HG03196 (cell line): Measurements from ENCODE around the gene ST8SIA5.
A peak's percentile ranks its signal among the peaks of the same experiment; 100 is the strongest.
"Not testable (repeated sequence)": the region's sequence is repeated elsewhere in the genome, so short reads cannot be mapped to it uniquely, and the experiment has no call there.

Source experiments
- ATAC-seq: cut with Tn5 transposase; IDR thresholded peaks from one replicate; pipeline ENCODE4 v1.9.1; 2021; ENCODE audit not compliant: unreplicated experiment

ST8SIA5 gene

DNA sequence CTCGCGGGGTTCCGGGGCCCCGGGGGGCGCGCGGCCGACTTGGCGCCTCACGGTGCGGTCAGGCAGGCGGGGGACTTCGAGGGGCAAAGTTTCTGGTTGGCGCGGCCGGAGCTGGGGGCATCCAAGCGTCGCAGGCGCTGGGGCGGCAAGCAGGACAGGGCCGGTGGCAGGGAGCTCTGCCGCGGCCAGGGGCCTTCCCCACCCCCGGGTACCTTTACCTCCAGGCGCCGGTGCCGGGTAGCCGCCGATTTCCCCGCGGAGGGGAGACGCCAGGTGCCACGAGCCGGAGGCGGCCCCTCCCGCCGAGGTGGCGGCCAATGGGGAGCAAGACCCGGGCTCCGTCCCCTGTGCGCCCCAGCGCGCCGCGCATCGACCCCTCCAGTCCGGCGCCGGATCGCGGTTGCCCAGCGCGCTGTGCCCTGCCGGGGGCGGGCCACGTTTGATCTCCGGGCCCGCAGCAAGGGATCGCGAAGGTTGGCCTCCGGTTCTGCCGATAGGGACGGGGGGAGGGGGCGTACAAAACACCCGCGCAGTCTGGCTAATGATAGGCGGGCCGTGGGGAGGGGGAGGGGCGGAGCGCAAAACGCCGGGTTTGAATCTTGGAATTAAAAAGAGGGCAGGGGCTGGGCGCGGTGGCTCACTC, at the start of gene ST8SIA5:
Gene ST8SIA5 (minus strand): TSS at position 495 of the 643 bp plus-strand sequence. CDS start 545 bp downstream, outside the sequence.
- ATAC-seq: peak; percentile 42

DNA sequence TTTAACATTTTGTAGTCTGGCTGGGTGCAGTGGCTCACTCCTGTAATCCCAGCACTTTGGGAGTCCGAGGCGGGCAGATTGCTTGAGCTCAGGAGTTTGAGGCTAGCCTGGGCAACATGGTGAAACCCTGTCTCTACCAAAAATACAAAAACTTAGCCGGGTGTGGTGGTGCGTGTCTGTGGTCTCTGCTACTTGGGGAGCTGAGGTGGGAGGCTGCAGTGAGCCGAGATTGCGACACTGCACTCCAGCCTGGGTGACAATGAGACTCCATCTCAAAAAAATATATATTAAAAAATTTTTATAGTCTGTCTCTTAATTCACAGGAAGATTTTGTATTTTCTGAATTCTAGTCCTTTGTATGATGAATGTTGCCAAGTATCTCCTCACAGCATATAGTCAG, 39.1 kb upstream of the ST8SIA5 start:
- ATAC-seq: not testable (repeated sequence)

DNA sequence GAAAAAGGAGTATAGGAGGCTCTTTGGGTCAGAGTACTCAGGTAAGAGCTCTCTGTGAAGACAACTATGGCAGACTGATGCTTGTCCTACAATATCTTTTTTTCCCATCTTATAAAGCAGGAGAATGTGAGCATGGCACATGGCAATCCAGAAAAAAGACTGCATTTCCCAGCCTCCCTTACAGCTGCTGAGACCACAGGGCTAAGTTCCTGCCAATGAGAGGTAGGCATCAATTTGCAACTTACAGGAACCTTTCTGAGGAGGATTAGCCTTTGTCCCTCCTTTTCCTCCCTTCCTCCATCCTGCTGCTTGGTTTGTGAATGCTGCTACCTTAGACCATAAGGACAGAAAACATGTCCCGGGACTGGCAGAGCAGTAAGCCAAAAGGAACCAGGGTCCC, 37.8 kb upstream of the ST8SIA5 start:
- ATAC-seq: no peak

- ATAC-seq: no peak
Observed at GRCh38 chr18:46793565-46793964, 36.7 kb upstream of the ST8SIA5 start.

- no peak for ATAC-seq
Observed at GRCh38 chr18:46789088-46789487, 32.2 kb upstream of the ST8SIA5 start.

DNA sequence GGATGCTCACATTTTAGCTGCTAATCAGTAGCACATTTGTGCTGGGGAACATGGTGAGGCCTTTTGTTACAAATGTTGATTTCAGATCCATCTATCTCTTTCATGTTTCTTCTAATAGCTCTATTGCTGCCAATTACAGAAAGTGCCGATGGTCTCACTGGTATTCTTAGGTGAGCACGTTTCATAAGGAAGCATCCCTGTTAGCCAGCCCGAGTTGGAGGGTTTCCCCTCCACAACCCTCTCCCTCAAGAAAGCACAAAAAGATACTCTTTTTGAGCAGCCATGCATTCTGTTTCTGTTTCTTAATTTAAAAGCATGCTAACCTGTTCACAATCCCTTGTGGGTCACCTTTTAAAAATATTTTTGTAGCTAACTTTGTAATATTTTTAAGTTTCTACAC, 30.8 kb upstream of the ST8SIA5 start:
- ATAC-seq: no peak

DNA sequence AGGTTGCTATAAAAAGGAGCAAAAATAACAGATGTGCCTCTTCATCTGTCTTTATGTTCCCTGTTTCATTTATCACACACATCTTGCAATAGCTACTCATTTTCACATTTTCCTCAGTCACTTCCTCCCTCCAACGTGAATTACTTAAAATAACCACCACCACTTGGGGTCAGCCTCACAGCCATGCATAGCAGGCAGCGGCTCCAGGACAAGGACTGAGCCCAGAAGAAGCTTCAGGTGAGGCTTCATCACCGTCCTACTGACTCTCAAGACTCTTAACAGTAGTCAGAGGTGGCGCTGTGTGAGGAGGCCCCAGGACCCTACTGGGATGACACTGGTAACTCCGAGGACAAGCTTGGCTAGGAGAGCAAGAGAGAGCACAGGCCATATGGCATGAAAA, 15.5 kb upstream of the ST8SIA5 start:
- ATAC-seq: no peak

GRCh38 chr18:46771141-46771540, 14.3 kb upstream of the ST8SIA5 start:
- ATAC-seq: no peak

GRCh38 chr18:46770708-46771107, 13.9 kb upstream of the ST8SIA5 start:
- no peak for ATAC-seq

DNA sequence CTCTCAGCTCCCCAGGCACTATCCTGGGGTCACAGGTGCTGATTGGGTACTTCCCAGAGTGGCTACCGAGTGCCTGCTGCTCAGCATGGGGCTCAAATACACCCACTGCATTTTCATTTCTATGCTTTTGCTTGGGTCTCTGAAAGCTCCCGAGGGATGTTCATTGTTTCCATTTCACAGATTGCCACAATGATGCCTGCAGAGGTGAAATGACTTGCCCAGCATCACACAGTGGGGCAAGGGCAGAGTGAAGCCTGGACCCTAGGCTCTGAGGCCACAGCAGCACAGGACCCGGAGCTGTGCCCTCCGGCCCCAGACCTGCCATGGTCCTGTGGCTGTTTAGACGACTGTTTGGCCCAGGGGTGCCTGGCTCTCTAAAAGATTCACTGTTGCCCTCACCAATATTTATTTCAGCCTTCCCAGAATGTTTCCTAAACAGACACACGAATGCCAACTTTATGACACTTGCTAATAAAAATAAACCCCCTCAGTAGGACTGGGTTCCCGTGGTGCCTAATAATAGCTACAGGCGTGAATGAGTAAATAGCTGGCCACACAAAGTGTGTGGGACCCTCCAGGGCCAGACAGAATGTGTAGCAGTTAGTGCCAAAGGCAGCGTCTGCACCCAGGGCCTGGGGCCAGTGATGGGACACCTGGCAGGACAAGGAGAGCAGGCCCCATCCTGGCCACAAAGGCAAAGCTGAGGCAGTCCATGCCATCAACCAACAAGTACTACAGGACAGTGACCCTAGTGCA, 11.5 kb upstream of the ST8SIA5 start:
- ATAC-seq: no peak

DNA sequence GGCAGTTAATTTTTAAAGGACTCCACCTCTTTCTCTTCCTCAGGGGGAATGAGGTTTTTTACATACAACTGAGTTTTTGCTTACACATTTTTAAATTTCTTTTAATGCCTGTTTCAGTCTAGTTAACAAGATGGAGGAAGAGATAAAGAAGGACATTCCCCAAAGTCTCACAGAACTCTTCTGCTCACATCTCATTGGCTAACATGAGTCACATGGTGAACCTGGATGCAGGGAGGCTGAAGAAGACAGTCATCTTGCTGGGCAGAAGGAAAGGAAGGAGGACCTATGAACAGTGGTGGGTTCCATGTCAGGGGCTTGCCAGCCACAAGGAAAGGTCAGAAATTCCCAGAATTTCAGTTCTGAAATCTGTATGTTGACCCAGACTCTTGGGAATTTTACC, 10.4 kb upstream of the ST8SIA5 start:
- no peak for ATAC-seq

- ATAC-seq: no peak
Observed at GRCh38 chr18:46764586-46764985, 7.7 kb upstream of the ST8SIA5 start.

DNA sequence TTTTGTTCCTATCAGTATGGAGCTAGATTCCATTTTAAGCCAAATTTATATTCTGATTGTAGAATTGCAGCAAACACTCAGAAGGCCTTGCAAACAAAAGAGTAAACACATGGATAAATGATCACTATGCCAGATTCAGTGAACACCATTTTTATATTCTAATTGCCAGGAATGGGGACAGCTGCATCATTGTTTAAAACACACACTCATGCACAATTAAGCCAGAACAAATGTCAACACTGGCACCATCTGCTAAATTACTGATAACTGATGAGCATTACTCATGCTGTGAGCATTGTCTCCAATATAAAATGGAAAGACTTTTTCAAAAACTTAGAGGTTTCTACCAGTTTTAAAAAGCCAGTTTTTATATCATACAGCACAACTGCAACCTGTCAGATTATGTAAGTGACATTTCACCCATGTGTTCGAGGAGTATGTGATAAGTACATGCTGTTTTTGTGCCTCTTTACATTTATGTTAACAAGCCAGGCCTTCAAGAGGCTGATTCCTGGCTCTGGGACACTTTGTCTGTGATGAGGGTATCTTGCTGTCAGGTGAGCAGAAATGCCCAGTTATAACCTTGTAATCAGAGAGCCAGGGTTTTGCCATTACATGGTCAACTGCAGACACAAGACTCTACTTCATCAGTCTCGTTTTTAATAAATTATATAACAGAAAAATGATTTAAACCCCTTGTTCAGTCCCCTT, 4.4 kb upstream of the ST8SIA5 start:
- ATAC-seq: no peak

DNA sequence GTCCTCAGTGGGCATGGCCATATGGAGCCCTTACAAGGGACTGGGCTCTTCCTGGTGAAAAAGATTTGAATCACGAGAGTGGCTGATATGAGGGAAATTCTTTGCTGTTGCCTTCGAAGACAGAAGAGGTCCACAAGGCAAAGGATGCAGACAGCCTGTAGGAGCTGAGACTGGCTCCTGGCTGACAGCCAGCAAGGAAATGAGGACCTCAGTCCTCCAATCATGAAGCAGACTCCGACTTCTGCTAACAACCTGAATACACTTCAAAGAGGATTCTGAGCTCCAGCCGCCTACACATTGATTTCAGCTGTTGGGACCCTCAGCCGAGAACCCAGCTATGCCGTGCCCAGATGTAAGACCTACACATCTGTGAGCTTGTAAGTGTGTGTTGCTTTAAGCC, 3.0 kb upstream of the ST8SIA5 start:
- no peak for ATAC-seq

- peak; percentile 9 for ATAC-seq
Observed at GRCh38 chr18:46756025-46756558, 761 bp downstream of the ST8SIA5 start.

DNA sequence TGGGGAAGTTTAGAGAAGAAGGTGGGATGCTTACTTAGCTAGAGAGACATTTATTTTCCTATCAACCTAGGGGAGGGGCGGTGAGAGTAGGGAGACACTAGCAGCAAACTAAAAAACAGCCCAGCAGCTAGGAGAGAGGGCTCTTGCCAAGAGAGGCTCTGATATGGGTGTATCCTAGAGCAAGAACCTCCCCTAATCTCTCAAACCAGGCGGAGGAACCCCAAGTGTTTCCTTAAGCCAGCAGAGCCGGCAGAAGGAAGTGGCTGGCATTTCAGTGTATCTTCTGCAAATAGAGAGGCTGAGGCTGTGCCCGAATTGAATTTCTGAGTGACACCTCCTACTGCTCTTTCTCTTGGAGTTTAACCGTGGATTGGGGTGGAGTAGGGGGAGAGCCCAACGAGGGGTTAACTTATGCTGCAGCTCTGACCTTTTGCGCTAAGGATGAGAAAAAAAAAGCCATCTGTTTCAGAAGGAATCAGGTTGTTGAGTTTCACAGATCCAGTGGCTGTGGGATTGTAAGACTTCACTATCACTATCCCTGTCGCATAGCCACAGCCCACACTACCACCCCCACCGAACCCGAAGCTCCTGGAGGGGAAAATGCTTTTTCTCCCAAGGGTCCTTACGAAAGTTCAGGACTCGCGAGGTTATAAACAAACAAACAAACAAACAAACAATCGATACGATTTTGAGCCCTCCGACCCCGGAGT, 1.4 kb downstream of the ST8SIA5 start:
- ATAC-seq: no peak

- no peak for ATAC-seq
Observed at GRCh38 chr18:46754661-46755292, 2.1 kb downstream of the ST8SIA5 start.

- peak; percentile 53 for ATAC-seq
Observed at GRCh38 chr18:46754188-46754587, 2.7 kb downstream of the ST8SIA5 start.

- ATAC-seq: no peak
Observed at GRCh38 chr18:46751882-46752281, 5.0 kb downstream of the ST8SIA5 start.

DNA sequence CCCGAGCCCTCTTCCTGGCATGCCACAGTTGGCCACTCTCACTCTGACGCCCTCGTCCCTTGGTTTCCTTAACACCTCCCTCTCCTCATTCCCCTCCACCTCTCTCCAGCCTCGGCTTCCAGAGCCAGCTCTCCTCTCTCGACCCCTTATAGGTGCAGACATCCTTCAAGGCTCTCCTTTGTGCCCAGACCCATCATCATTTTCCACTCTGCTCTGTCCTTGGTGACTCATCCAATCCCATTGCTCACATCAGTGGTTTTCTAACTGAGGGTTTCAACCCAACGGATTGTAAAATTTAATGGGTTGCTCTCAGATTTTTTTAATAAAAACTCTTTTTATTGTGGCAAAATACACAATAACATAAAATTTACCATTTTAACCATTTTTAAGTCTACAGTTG, 6.2 kb downstream of the ST8SIA5 start:
- no peak for ATAC-seq

- ATAC-seq: no peak
Observed at GRCh38 chr18:46748466-46748865, 8.4 kb downstream of the ST8SIA5 start.
